H1 (cell line): Measurements from ENCODE around the gene GTPBP6. TPM values are rescaled to one million over a fixed set of nuclear protein-coding genes. Genes with fewer than 3 reads are reported as not detected.

Source experiments
- polyA plus RNA-seq, 7 experiments: library from polyadenylated mRNA; depleted of rRNA in 3 of 7; stranded (reverse) in 5 of 7; unstranded in 2 of 7; fragments of >200 nt in 5 of 7; fragments of 200-250 nt in 2 of 7; gene quantifications; 1 replicate in 5 of 7; 2 replicates in 1 of 7; 4 replicates in 1 of 7; pipeline versions ENCODE4 v1.2.1 to v1.2.3, GENCODE V29; 2011 to 2013; ENCODE audit warnings: missing spikeins in 2 of 7, mixed read lengths in 2 of 7
- total RNA-seq: library from RNA; stranded (reverse); fragmentation: NEBNext Ultra II Directional; extraction: Animal tissue kit (Norgen Biotek cat#: 25700); gene quantifications from 2 replicates; pipeline ENCODE4 v1.2.1, GENCODE V29; 2021

Gene GTPBP6
- total and polyA plus RNA-seq, 2 of the 8 experiments (the other 6 are each of a cell fraction or from before 2014, with no cell fraction given), result 33.9 to 57.1 TPM

Other genes with a start within 250 kb of the GTPBP6 start
- 124 and 128 TPM in 2 replicates for gene PLCXD1, start 37.4 kb downstream of the GTPBP6 start, total RNA-seq
- 93.6 and 134 TPM in 2 replicates for gene PLCXD1, start 37.4 kb downstream of the GTPBP6 start, polyA plus RNA-seq (2011; rRNA removed)
- 84.3 and 86.7 TPM in 2 replicates for gene PPP2R3B, start 68.1 kb upstream of the GTPBP6 start, total RNA-seq
- gene PPP2R3B, start 68.1 kb upstream of the GTPBP6 start, polyA plus RNA-seq (2011; rRNA removed), result 47.6 and 80.1 TPM in 2 replicates